UCSD-AML1 (cell line): ENCODE results near the gene IFNGR2.

Experiments
- DNase-seq: peaks from one replicate; lab custom pipeline; 2025; ENCODE audit not compliant: unreplicated experiment; lab: John Stamatoyannopoulos, UW

The IFNGR2 gene

DNA sequence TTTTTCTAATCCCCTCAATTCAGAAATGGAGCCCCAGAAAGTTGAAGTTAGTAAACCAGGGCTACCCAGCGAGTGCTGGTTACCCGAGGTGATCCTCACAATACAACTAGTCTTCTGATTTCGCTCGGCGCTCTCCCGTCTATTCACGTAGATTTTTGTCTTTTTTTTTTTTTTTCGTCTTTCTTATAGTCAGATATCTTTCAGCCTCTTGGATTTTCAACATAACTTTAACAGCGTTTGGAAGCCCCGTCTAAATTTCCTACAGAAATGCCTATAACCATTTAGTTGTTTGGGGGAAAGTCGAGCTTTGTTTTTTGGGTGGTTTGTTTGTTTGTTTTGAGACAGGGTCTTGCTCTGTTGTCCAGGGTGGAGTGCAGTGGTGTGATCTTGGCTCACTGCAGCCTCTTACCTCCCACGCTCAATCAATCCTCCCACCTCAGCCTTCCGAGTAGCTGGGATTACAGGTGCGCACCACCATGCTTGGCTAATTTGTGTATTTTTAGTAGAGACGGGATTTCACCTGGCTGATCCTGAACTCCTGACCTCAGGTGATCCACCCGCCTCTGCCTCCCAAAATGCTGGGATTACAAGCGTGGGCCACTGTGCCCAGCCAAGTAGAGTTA, 77.4 kb downstream of the IFNGR2 start:
- no peak for DNase-seq

DNA sequence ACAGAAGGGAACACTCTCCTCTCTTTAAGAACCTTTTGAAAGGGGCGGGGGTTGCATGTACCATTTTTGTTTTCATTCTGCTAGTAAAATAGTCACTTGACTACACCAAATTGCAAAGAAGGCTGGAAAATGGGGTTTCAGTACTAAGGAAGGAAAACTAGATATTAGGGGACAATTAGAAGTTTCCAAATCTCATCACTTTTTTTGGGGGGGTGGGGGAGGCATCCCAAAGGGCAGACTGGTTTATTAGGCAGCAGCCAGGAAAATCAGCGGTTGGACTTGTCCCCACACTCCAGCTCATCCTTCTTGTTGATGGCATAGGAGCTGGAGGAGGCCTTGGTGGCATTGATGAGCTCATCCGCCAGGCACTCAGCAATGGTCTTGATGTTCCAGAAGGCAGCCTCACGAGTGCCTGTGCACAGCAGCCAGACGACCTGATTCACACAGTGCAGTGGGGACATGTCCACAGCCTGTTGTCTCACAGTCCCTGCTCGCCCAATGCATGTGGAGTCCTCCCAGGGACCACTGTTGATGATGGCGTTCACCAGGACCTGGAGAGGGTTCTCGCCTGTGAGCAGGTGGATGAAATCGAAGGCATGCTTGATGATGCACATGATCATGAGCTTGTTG, 78.2 kb downstream of the IFNGR2 start:
- no peak for DNase-seq
